GM18498 (cell line): ENCODE results near the gene DDX50.
"Not testable (repeated sequence)": the region's sequence is repeated elsewhere in the genome, so short reads cannot be mapped to it uniquely, and the experiment has no call there.

Experiments
- ATAC-seq: cut with Tn5 transposase; IDR thresholded peaks from one replicate; pipeline ENCODE4 v1.9.1; 2021; ENCODE audit warnings: mild to moderate bottlenecking, moderate library complexity; ENCODE audit not compliant: unreplicated experiment

The DDX50 gene

GRCh38 chr10:68899186-68899745 lies 1.8 kb upstream of the DDX50 start:
- no peak for ATAC-seq

- peak; percentile 43 for ATAC-seq
Observed at GRCh38 chr10:68900427-68901104, 549 bp upstream of the DDX50 start.

GRCh38 chr10:68902382-68902781 lies 1.3 kb downstream of the DDX50 start:
- no peak for ATAC-seq

- ATAC-seq, result no peak
Observed at GRCh38 chr10:68924593-68924992, 23.5 kb downstream of the DDX50 start.

- ATAC-seq, result no peak
Observed at GRCh38 chr10:68925489-68925888, 24.4 kb downstream of the DDX50 start.

- ATAC-seq, result not testable (repeated sequence)
Observed at GRCh38 chr10:68929157-68929556, 28.0 kb downstream of the DDX50 start.

- ATAC-seq, result not testable (repeated sequence)
Observed at GRCh38 chr10:68929888-68930287, 28.8 kb downstream of the DDX50 start.

- ATAC-seq, result not testable (repeated sequence)
Observed at GRCh38 chr10:68932860-68933259, 31.7 kb downstream of the DDX50 start.

GRCh38 chr10:68934994-68935393 lies 33.9 kb downstream of the DDX50 start:
- no peak for ATAC-seq

GRCh38 chr10:68938117-68938516 lies 37.0 kb downstream of the DDX50 start:
- ATAC-seq, result no peak

GRCh38 chr10:68938884-68939283 lies 37.8 kb downstream of the DDX50 start:
- ATAC-seq, result no peak

- not testable (repeated sequence) for ATAC-seq
Observed at GRCh38 chr10:68940917-68941316, 39.8 kb downstream of the DDX50 start.

- no peak for ATAC-seq
Observed at GRCh38 chr10:68950598-68950997, 49.5 kb downstream of the DDX50 start.

GRCh38 chr10:68954904-68955303 lies 53.8 kb downstream of the DDX50 start:
- no peak for ATAC-seq

- ATAC-seq, result peak; percentile 17
Observed at GRCh38 chr10:68955355-68955831, 54.3 kb downstream of the DDX50 start.

GRCh38 chr10:68955832-68956532 lies 54.9 kb downstream of the DDX50 start, which contains the start of gene DDX21:
Gene DDX21 (plus strand): TSS chr10:68956170. CDS start chr10:68956226, 56 bp downstream.
- peak; percentile 86 for ATAC-seq

GRCh38 chr10:68957284-68957615 lies 56.1 kb downstream of the DDX50 start:
- no peak for ATAC-seq

- ATAC-seq, result no peak
Observed at GRCh38 chr10:68957654-68958053, 56.5 kb downstream of the DDX50 start.

- ATAC-seq, result no peak
Observed at GRCh38 chr10:68959695-68960527, 58.8 kb downstream of the DDX50 start.

- ATAC-seq, result no peak
Observed at GRCh38 chr10:68963151-68963550, 62.0 kb downstream of the DDX50 start.

- ATAC-seq, result no peak
Observed at GRCh38 chr10:68973975-68974374, 72.9 kb downstream of the DDX50 start.
